GM23338 (cell line): ENCODE results near the gene ZNF543.

Source experiments
- CREB1 ChIP-seq: fragments of 250-450 bp; sonication (Bioruptor Pico); IDR thresholded peaks from 2 replicates; pipeline ENCODE4 v1.5.0; 2020; ENCODE audit warnings: low read depth, mild to moderate bottlenecking, moderate library complexity
- EZH2 ChIP-seq: fragments of 200-600 bp; sonication (generic); IDR thresholded peaks from one replicate; pipeline ENCODE4 v1.8.0; 2017; ENCODE audit warnings: antibody characterized with exemption, mild to moderate bottlenecking, low read depth; ENCODE audit not compliant: unreplicated experiment
- EZH2phosphoT487 ChIP-seq: fragments of 200-600 bp; sonication (generic); IDR thresholded peaks from one replicate; pipeline ENCODE4 v1.8.1; 2018; ENCODE audit warnings: antibody characterized with exemption; ENCODE audit not compliant: unreplicated experiment
- JUNB ChIP-seq: IDR thresholded peaks from one replicate; pipeline ENCODE4 v1.6.1; 2016; ENCODE audit warnings: antibody characterized with exemption; ENCODE audit not compliant: unreplicated experiment
- POLR2AphosphoS5 ChIP-seq: IDR thresholded peaks from 2 replicates; pipeline ENCODE4 v1.6.1; 2016; ENCODE audit warnings: antibody characterized with exemption, low read depth
- ZNF114 ChIP-seq: fragments of 250-450 bp; sonication (Bioruptor Pico); IDR thresholded peaks from 2 replicates; pipeline ENCODE4 v1.5.0; 2020; ENCODE audit warnings: mild to moderate bottlenecking, moderate library complexity
- ZNF331 ChIP-seq: fragments of 250-450 bp; sonication (Bioruptor Pico); IDR thresholded peaks from 2 replicates; pipeline ENCODE4 v1.5.0; 2020; ENCODE audit warnings: low read depth, mild to moderate bottlenecking, moderate library complexity
- TF ChIP-seq, protein P1 (sequence below), 2 experiments: fragments of 200-600 bp in 1 of 2; sonication (generic) in 1 of 2; conservative IDR thresholded peaks; 2 replicates each; pipeline versions ENCODE4 v1.5.1 to v1.6.1; 2016 to 2017; ENCODE audit warnings: antibody characterized with exemption in 2 of 2, low read depth in 2 of 2, mild to moderate bottlenecking in 2 of 2, moderate library complexity in 1 of 2
- TF ChIP-seq, protein P2 (sequence below): IDR thresholded peaks from one replicate; pipeline ENCODE4 v1.6.1; 2018; ENCODE audit warnings: antibody characterized with exemption; ENCODE audit not compliant: unreplicated experiment
- TF ChIP-seq, protein P3 (sequence below): IDR thresholded peaks from 2 replicates; pipeline ENCODE4 v1.6.1; 2016; ENCODE audit warnings: antibody characterized with exemption

DNA sequence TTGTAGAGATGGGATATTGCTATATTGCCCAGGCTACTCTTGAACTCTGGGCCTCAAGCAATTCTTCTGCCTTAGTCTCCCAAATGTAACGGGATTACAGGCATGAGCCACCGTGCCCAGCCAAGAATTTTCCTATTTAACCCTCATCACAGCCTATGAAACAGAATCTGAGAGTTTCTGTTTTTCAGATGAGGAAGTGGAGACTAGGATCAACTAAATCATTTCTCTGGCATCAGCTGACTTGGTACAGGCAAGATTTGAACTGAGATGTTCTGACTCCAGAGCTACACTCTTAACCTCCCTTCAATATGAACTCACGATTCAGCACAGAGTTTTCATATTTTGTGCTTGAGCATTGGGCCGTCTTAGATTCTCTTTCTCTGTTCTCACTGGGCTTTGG, 31.9 kb upstream of the ZNF543 start:
- TF ChIP-seq, protein P1, sequence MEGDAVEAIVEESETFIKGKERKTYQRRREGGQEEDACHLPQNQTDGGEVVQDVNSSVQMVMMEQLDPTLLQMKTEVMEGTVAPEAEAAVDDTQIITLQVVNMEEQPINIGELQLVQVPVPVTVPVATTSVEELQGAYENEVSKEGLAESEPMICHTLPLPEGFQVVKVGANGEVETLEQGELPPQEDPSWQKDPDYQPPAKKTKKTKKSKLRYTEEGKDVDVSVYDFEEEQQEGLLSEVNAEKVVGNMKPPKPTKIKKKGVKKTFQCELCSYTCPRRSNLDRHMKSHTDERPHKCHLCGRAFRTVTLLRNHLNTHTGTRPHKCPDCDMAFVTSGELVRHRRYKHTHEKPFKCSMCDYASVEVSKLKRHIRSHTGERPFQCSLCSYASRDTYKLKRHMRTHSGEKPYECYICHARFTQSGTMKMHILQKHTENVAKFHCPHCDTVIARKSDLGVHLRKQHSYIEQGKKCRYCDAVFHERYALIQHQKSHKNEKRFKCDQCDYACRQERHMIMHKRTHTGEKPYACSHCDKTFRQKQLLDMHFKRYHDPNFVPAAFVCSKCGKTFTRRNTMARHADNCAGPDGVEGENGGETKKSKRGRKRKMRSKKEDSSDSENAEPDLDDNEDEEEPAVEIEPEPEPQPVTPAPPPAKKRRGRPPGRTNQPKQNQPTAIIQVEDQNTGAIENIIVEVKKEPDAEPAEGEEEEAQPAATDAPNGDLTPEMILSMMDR (conservative IDR thresholded peaks at IDR 0.05; ENCODE audit: low read depth in 2 of 2) = no peak
- TF ChIP-seq CREB1 (CRISPR knock-in tag) = no peak
- TF ChIP-seq POLR2AphosphoS5 = no peak
- no peak for TF ChIP-seq EZH2
- no peak for TF ChIP-seq JUNB
- TF ChIP-seq, protein P2, sequence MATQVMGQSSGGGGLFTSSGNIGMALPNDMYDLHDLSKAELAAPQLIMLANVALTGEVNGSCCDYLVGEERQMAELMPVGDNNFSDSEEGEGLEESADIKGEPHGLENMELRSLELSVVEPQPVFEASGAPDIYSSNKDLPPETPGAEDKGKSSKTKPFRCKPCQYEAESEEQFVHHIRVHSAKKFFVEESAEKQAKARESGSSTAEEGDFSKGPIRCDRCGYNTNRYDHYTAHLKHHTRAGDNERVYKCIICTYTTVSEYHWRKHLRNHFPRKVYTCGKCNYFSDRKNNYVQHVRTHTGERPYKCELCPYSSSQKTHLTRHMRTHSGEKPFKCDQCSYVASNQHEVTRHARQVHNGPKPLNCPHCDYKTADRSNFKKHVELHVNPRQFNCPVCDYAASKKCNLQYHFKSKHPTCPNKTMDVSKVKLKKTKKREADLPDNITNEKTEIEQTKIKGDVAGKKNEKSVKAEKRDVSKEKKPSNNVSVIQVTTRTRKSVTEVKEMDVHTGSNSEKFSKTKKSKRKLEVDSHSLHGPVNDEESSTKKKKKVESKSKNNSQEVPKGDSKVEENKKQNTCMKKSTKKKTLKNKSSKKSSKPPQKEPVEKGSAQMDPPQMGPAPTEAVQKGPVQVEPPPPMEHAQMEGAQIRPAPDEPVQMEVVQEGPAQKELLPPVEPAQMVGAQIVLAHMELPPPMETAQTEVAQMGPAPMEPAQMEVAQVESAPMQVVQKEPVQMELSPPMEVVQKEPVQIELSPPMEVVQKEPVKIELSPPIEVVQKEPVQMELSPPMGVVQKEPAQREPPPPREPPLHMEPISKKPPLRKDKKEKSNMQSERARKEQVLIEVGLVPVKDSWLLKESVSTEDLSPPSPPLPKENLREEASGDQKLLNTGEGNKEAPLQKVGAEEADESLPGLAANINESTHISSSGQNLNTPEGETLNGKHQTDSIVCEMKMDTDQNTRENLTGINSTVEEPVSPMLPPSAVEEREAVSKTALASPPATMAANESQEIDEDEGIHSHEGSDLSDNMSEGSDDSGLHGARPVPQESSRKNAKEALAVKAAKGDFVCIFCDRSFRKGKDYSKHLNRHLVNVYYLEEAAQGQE = no peak
- TF ChIP-seq ZNF331 (CRISPR knock-in tag) = no peak
- no peak for TF ChIP-seq EZH2phosphoT487
- TF ChIP-seq ZNF114 (CRISPR knock-in tag) = no peak
- TF ChIP-seq, protein P3, sequence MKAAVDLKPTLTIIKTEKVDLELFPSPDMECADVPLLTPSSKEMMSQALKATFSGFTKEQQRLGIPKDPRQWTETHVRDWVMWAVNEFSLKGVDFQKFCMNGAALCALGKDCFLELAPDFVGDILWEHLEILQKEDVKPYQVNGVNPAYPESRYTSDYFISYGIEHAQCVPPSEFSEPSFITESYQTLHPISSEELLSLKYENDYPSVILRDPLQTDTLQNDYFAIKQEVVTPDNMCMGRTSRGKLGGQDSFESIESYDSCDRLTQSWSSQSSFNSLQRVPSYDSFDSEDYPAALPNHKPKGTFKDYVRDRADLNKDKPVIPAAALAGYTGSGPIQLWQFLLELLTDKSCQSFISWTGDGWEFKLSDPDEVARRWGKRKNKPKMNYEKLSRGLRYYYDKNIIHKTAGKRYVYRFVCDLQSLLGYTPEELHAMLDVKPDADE = no peak
